ENCODE results near the gene CDCA8. TPM values are rescaled to one million over a fixed set of nuclear protein-coding genes. Genes with fewer than 3 reads are reported as not detected.

CDCA8 gene
- total and polyA plus RNA-seq, 11 donors, result 0.12 to 5.0 (median 0.40) TPM; not detected in 1

DNA sequence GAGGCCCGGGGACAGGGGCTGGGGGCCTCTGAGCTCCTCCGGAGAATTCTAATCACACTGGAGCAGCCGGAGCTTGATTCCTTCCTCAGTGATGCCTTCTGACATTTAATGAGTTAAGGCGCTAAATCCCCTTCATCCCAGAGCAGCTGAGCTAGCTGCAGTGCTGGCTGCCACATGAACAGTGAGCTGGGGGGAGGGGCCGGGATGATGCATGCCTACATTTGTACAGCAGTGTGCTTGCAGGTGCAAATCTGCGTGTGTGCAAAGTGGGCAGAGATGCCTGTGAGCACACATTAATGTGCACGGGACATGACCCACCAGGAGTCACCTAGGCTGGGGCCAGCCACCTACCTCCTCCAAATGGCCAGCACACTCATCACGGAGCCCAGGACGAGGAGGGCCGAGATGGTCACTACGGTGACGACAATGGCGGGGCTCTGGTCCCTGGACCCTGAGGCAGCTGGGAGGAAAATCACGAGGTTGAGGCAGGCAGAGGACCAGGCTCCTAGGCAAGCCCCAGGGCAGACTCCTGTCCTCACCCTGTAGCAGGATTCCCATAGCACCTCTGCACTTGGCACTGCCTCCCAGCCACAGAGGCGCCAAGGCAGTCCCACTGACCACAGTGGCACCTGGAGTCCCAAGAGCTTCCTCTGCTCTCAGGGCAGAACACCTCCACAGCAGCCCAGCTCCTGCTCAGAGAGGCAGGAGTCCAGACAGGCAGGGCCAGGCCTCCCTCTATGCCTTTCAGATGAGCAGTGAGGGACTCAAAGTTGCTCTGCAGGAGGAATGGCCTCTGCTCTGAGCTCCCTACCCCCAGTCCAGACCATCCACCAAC, 34.7 kb downstream of the CDCA8 start:
- DNase-seq, result no peak
- Histone ChIP-seq H3K36me3 (no peaks in the 10 kb centered on the region), H3K4me3 (no peak overlapping the region), H3K4me1 (peaks cover 0 to 6% (median 0%) of the 10 kb centered on the region in 12 donors), H3K9me3 (no peaks in the 10 kb centered on the region), H3K27me3 (peaks cover 0 to 64% (median 4%) of the 10 kb centered on the region in 9 donors), H3K27ac (no peak overlapping the region)
- intact Hi-C loops (cut with DNase I), result no loop called here
- 54 to 62% (median 58%) methylated on average over 14 to 15 of the region's 15 CpGs for WGBS, 4 donors
- ATAC-seq, result no peak
- TF ChIP-seq POLR2A (IDR thresholded peaks at IDR 0.05) (no peak), CTCF (IDR thresholded peaks at IDR 0.05) (no peak)

DNA sequence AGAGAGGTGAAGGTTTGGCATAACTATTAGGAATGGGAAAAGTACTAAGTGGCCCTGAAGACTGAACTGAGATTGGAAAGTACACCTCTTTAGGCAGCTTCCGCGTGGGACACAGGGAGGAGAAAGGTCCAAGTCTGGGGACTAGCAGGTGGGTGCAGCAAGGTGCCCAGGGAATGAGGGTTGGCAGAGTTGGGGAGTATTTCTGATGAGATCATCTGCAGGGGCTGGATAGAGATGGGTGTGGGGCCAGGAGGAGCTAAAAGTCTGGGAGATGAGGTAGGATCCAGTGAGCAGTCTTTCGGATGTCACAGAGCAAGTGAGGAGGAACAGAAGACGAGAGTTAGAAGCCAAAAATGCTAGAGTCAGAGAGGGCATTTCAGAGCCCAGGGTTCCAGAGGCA, 36.1 kb downstream of the CDCA8 start:
- 55 to 85% (median 79%) methylated on average over 4 of the region's 4 CpGs for WGBS, 4 donors
- TF ChIP-seq CTCF (IDR thresholded peaks at IDR 0.05) (no peak), POLR2A (IDR thresholded peaks at IDR 0.05) (no peak)
- no peak for DNase-seq
- no peak for ATAC-seq
- intact Hi-C loops (cut with DNase I), result no loop called here
- Histone ChIP-seq H3K4me1 (peaks cover 0 to 6% (median 0%) of the 10 kb centered on the region in 12 donors), H3K9me3 (no peaks in the 10 kb centered on the region), H3K4me3 (no peak overlapping the region), H3K27ac (no peak overlapping the region), H3K27me3 (peaks cover 0 to 78% (median 4%) of the 10 kb centered on the region in 9 donors), H3K36me3 (no peaks in the 10 kb centered on the region)

GRCh38 chr1:37730376-37730775, 38.1 kb downstream of the CDCA8 start:
- Histone ChIP-seq H3K9me3 (no peaks in the 10 kb centered on the region), H3K27me3 (peaks cover 0 to 88% (median 12%) of the 10 kb centered on the region in 9 donors), H3K36me3 (no peaks in the 10 kb centered on the region), H3K27ac (no peak overlapping the region), H3K4me3 (no peak overlapping the region), H3K4me1 (no peaks in the 10 kb centered on the region)
- DNase-seq (no peak), ATAC-seq (no peak)
- intact Hi-C loops (cut with DNase I), result no loop called here
- WGBS, 4 donors, result 63 to 70% (median 65%) methylated on average over 5 of the region's 5 CpGs
- TF ChIP-seq POLR2A (IDR thresholded peaks at IDR 0.05), result no peak
- TF ChIP-seq CTCF (IDR thresholded peaks at IDR 0.05), result no peak

- DNase-seq, result no peak
- peaks cover 0 to 85% (median 14%) of the 10 kb centered on the region in 9 donors for H3K27me3 ChIP-seq
- H3K4me3 ChIP-seq, result no peak overlapping the region
- WGBS, 4 donors, result 85 to 90% (median 88%) methylated on average over 14 to 15 of the region's 15 CpGs
- no peaks in the 10 kb centered on the region for H3K4me1 ChIP-seq
- ATAC-seq, result no peak
- H3K36me3 ChIP-seq, result no peaks in the 10 kb centered on the region
- no peak overlapping the region for H3K27ac ChIP-seq
- no peak for TF ChIP-seq CTCF (IDR thresholded peaks at IDR 0.05)
- no peak for TF ChIP-seq POLR2A (IDR thresholded peaks at IDR 0.05)
- H3K9me3 ChIP-seq, result no peaks in the 10 kb centered on the region
- intact Hi-C loops (cut with DNase I), result no loop called here
These were observed 39.1 kb downstream of the CDCA8 start for GRCh38 chr1:37731312-37732019.
